GM23248 (cell line): ENCODE measurements around the gene MED25.

Source experiments
- EZH2 ChIP-seq: fragments of 200-600 bp; sonication (generic); IDR thresholded peaks from 2 replicates; pipeline ENCODE4 v1.6.1; 2018; ENCODE audit warnings: antibody characterized with exemption, mild to moderate bottlenecking; ENCODE audit not compliant: insufficient read depth, poor library complexity, severe bottlenecking
- EZH2phosphoT487 ChIP-seq: fragments of 200-600 bp; sonication (generic); IDR thresholded peaks from 2 replicates; pipeline ENCODE4 v1.6.1; 2018; ENCODE audit warnings: antibody characterized with exemption, moderate library complexity, mild to moderate bottlenecking, low read depth; ENCODE audit not compliant: insufficient read depth

DNA sequence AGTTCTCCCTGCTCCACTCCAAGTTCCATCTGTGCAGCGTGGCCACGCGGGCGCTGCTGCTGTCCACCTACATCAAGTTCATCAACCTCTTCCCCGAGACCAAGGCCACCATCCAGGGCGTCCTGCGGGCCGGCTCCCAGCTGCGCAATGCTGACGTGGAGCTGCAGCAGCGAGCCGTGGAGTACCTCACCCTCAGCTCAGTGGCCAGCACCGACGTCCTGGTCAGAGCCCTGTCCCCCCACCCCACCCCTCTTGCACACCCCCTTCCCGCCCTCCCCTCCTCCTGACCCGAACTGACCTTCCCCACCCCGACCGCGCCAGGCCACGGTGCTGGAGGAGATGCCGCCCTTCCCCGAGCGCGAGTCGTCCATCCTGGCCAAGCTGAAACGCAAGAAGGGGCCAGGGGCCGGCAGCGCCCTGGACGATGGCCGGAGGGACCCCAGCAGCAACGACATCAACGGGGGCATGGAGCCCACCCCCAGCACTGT lies 16.6 kb upstream of the MED25 start:
- no peak for TF ChIP-seq EZH2
- TF ChIP-seq EZH2phosphoT487, result no peak
